HG02588 (cell line): ENCODE measurements around the gene ENTPD2.

Experiments used
- ATAC-seq: cut with Tn5 transposase; IDR thresholded peaks from one replicate; pipeline ENCODE4 v1.9.1; 2021; ENCODE audit warnings: mild to moderate bottlenecking, moderate library complexity; ENCODE audit not compliant: unreplicated experiment

The ENTPD2 gene

GRCh38 chr9:137018761-137019559 lies 34.9 kb downstream of the ENTPD2 start:
- ATAC-seq, result no peak

GRCh38 chr9:137017791-137018497 lies 35.9 kb downstream of the ENTPD2 start:
- ATAC-seq, result no peak

GRCh38 chr9:137017071-137017470 lies 36.8 kb downstream of the ENTPD2 start:
- ATAC-seq, result no peak

- no peak for ATAC-seq
Measured at GRCh38 chr9:137016436-137016835, 37.4 kb downstream of the ENTPD2 start.

GRCh38 chr9:137015976-137016375 lies 37.9 kb downstream of the ENTPD2 start:
- no peak for ATAC-seq

- ATAC-seq, result no peak
Measured at GRCh38 chr9:137015540-137015930, 38.3 kb downstream of the ENTPD2 start.

GRCh38 chr9:137014776-137015539 lies 38.9 kb downstream of the ENTPD2 start:
- no peak for ATAC-seq

- ATAC-seq, result no peak
Measured at GRCh38 chr9:137014166-137014565, 39.7 kb downstream of the ENTPD2 start.

GRCh38 chr9:137013571-137013940 lies 40.3 kb downstream of the ENTPD2 start:
- ATAC-seq, result no peak

- ATAC-seq, result no peak
Measured at GRCh38 chr9:137012694-137013570, 40.9 kb downstream of the ENTPD2 start.

GRCh38 chr9:137011907-137012675 lies 41.8 kb downstream of the ENTPD2 start:
- no peak for ATAC-seq

- no peak for ATAC-seq
Measured at GRCh38 chr9:137011156-137011555, 42.7 kb downstream of the ENTPD2 start.

- no peak for ATAC-seq
Measured at GRCh38 chr9:137009938-137010732, 43.7 kb downstream of the ENTPD2 start.

- no peak for ATAC-seq
Measured at GRCh38 chr9:137009217-137009616, 44.6 kb downstream of the ENTPD2 start.

GRCh38 chr9:137008312-137008711 lies 45.5 kb downstream of the ENTPD2 start:
- no peak for ATAC-seq

- no peak for ATAC-seq
Measured at GRCh38 chr9:137007816-137008270, 46.0 kb downstream of the ENTPD2 start.

- ATAC-seq, result no peak
Measured at GRCh38 chr9:137007108-137007815, 46.6 kb downstream of the ENTPD2 start.
